HepG2 (cell line): ENCODE measurements around the gene SLC15A2. TPM values are rescaled to one million over a fixed set of nuclear protein-coding genes. Genes with fewer than 3 reads are reported as not detected.
"Not testable (repeated sequence)": the region's sequence is repeated elsewhere in the genome, so short reads cannot be mapped to it uniquely, and the experiment has no call there.

Source experiments
- ATAC-seq: fragments of 200-7000 bp; cut with Tn5 transposase; 3 replicates; pipeline ENCODE4 v1.9.1; 2020; ENCODE audit warnings: mild to moderate bottlenecking, moderate library complexity
- BruUV-seq: library from RNA; stranded (reverse); fragments of 400-500 nt; replicated peaks from 2 replicates; lab custom pipeline; 2021; lab: Mats Ljungman, UMichigan
- CTCF ChIA-PET: fragments of 300-600 bp; formaldehyde crosslinking; extraction: SDS; loops from one replicate; lab custom pipeline; 2021; ENCODE audit warnings: low total read pairs, inconsistent platforms, low intra/inter-chr PET ratio; lab: Yijun Ruan, JAX
- POLR2A ChIA-PET: fragments of 350-600 bp; sonication (Branson Sonifier 250); formaldehyde crosslinking; loops from one replicate; lab custom pipeline; 2020; ENCODE audit warnings: antibody characterized with exemption, inconsistent platforms; lab: Yijun Ruan, JAX
- DNase-seq: peaks from one replicate; pipeline ENCODE4 v3.0.0-alpha.2; 2015; ENCODE audit warnings: low spot score
- FAIRE-seq: peaks from 3 replicates; lab custom pipeline; 2011; peaks lifted over from hg19 to GRCh38; lab: Jason Lieb, UNC
- H2AFZ ChIP-seq: one replicate; pipeline ENCODE4 v1.6.1; 2011; ENCODE audit warnings: low read length, inconsistent platforms
- H3K27ac ChIP-seq: fragments of 300-600 bp; 3 replicates; pipeline ENCODE4 v1.8.0; 2011; ENCODE audit warnings: mixed run types, mild to moderate bottlenecking, mixed read lengths, low read length, inconsistent platforms; ENCODE audit not compliant: insufficient read depth; ENCODE audit errors: extremely low read length
- H3K27me3 ChIP-seq, 2 experiments: fragments of 200-600 bp in 1 of 2; 2 replicates in 1 of 2; 3 replicates in 1 of 2; pipeline versions ENCODE4 v1.6.0 to v1.8.0; 2011; ENCODE audit warnings: low read length in 2 of 2, mild to moderate bottlenecking in 2 of 2, moderate library complexity in 2 of 2, inconsistent platforms in 1 of 2; ENCODE audit not compliant: insufficient read depth in 2 of 2, control insufficient read depth in 1 of 2
- H3K36me3 ChIP-seq, 2 experiments: fragments of 200-600 bp in 1 of 2; replicated peaks in 1 of 2; 2 replicates in 1 of 2; 3 replicates in 1 of 2; pipeline versions ENCODE4 v1.5.1 to v1.8.0; 2011; ENCODE audit warnings: low read length in 2 of 2, inconsistent platforms in 1 of 2; ENCODE audit not compliant: insufficient read depth in 2 of 2, control insufficient read depth in 1 of 2
- H3K4me1 ChIP-seq: 2 replicates; pipeline ENCODE4 v1.5.1; 2012; ENCODE audit warnings: low read length, inconsistent platforms; ENCODE audit not compliant: insufficient read depth
- H3K4me2 ChIP-seq: 2 replicates; pipeline ENCODE4 v1.6.0; 2011; ENCODE audit warnings: low read depth, low read length, inconsistent platforms
- H3K4me3 ChIP-seq, 3 experiments: fragments of 200-600 bp in 1 of 3; sonication (generic), shearing (Covaris generic) in 1 of 3; replicated peaks in 1 of 3; 2 replicates each; pipeline ENCODE4 v1.5.1; 2011 to 2016; ENCODE audit warnings: low read length in 3 of 3, inconsistent platforms in 2 of 3, low read depth in 2 of 3, mild to moderate bottlenecking in 2 of 3, control low read depth in 1 of 3, mixed read lengths in 1 of 3; ENCODE audit not compliant: insufficient read depth in 1 of 3
- H3K79me2 ChIP-seq: one replicate; pipeline ENCODE4 v1.6.1; 2011; ENCODE audit warnings: low read length, inconsistent platforms; ENCODE audit not compliant: insufficient read depth
- H3K9ac ChIP-seq: 2 replicates; pipeline ENCODE4 v1.6.0; 2011; ENCODE audit warnings: mild to moderate bottlenecking, low read depth, low read length, inconsistent platforms; ENCODE audit not compliant: insufficient read depth
- H3K9me3 ChIP-seq: 2 replicates; pipeline ENCODE4 v1.5.1; 2012; ENCODE audit warnings: mild to moderate bottlenecking, low read length
- H4K20me1 ChIP-seq: 2 replicates; pipeline ENCODE4 v1.6.0; 2011; ENCODE audit warnings: inconsistent platforms, mild to moderate bottlenecking, low read length, moderate library complexity; ENCODE audit not compliant: insufficient read depth
- CBFB ChIP-seq: sonication (generic); formaldehyde crosslinking; IDR thresholded peaks from 2 replicates; pipeline ENCODE4 v1.4.0; 2020; ENCODE audit warnings: missing genetic modification reagents
- CREB1 ChIP-seq, 2 experiments: fragments of 450-650 bp in 1 of 2; IDR thresholded peaks; 2 replicates each; pipeline ENCODE4 v1.6.1; 2016 to 2017; ENCODE audit warnings: control low read depth in 1 of 2, mild to moderate bottlenecking in 1 of 2, missing compliant biosample characterization in 1 of 2, missing genetic modification characterization in 1 of 2
- ELF4 ChIP-seq: sonication (generic); formaldehyde crosslinking; IDR thresholded peaks from 2 replicates; pipeline ENCODE4 v1.5.0; 2020; ENCODE audit warnings: missing genetic modification reagents, mild to moderate bottlenecking, moderate library complexity, borderline replicate concordance
- NFE2 ChIP-seq: sonication (generic); formaldehyde crosslinking; IDR thresholded peaks from 2 replicates; pipeline ENCODE4 v1.4.0; 2020; ENCODE audit warnings: missing genetic modification reagents
- PAX8 ChIP-seq: sonication (generic); formaldehyde crosslinking; IDR thresholded peaks from 2 replicates; pipeline ENCODE4 v1.8.0; 2022; ENCODE audit warnings: mild to moderate bottlenecking, missing genetic modification reagents, borderline replicate concordance
- RAD51 ChIP-seq: fragments of 450-650 bp; IDR thresholded peaks from 2 replicates; pipeline ENCODE4 v1.6.1; 2016; ENCODE audit warnings: borderline replicate concordance
- RFX1 ChIP-seq: fragments of 450-650 bp; IDR thresholded peaks from 2 replicates; pipeline ENCODE4 v1.6.1; 2017
- STAG1 ChIP-seq: sonication (generic); formaldehyde crosslinking; IDR thresholded peaks from 2 replicates; pipeline ENCODE4 v1.4.0; 2020; ENCODE audit warnings: missing genetic modification reagents
- TAF1 ChIP-seq: sonication (generic); formaldehyde crosslinking; IDR thresholded peaks from 2 replicates; pipeline ENCODE4 v1.4.0; 2020; ENCODE audit warnings: missing genetic modification reagents
- WGBS: methylation state at CpG from one replicate; pipeline ENCODE4 v1.1.6; 2017; ENCODE audit warnings: low lambda C conversion rate; 5-methylcytosine and 5-hydroxymethylcytosine counted together
- in situ Hi-C: cut with HindIII; loops from 2 replicates; pipeline ENCODE4 v1.10.0; 2017; ENCODE audit warnings: low pct_unique_long_range_greater_than_20kb; ENCODE audit not compliant: extremely low pct_ligation_motif_present
- intact Hi-C: fragments of 100-400 bp; cut with micrococcal nuclease; formaldehyde crosslinking; loops from one replicate; pipeline ENCODE4 v1.10.0; 2022; ENCODE audit not compliant: unreplicated experiment
- polyA plus RNA-seq, 8 experiments: library from polyadenylated mRNA; depleted of rRNA in 3 of 8; stranded (reverse) in 7 of 8; unstranded in 1 of 8; fragments of >200 nt; fragmentation: Illumina TruSeq in 4 of 8; extraction: Trizol in 4 of 8; gene quantifications; 2 replicates each; pipeline versions ENCODE4 v1.2.1 to v1.2.3, GENCODE V29; 2011 to 2016; ENCODE audit warnings: low read depth in 4 of 8, missing spikeins in 1 of 8, mixed read lengths in 1 of 8; ENCODE audit not compliant: insufficient read depth in 1 of 8
- total RNA-seq, 5 experiments: library from RNA; depleted of rRNA; stranded (reverse); fragments of >200 nt; fragmentation: Illumina TruSeq; extraction: Trizol; gene quantifications; 2 replicates each; pipeline ENCODE4 v1.2.3, GENCODE V29; 2016; ENCODE audit warnings: low read depth in 1 of 5
- TF ChIP-seq, protein P1 (sequence below): sonication (generic); formaldehyde crosslinking; IDR thresholded peaks from 2 replicates; pipeline ENCODE4 v1.5.0; 2020; ENCODE audit warnings: mild to moderate bottlenecking, missing genetic modification reagents, moderate library complexity

Gene SLC15A2
- total and polyA plus RNA-seq, 2 of the 13 experiments (the other 11 are each of a cell fraction or from before 2014, with no cell fraction given) = 1.0 to 1.4 TPM

GRCh38 chr3:121844892-121845291 lies 49.3 kb upstream of the SLC15A2 start (continued):
- no peak for TF ChIP-seq ELF4 (CRISPR knock-in tag)
- no peak for TF ChIP-seq RFX1
- no peak for TF ChIP-seq TAF1 (CRISPR knock-in tag)
- TF ChIP-seq RAD51 = no peak
- TF ChIP-seq, all 625 proteins: peak for 0

GRCh38 chr3:121852256-121852655 lies 41.9 kb upstream of the SLC15A2 start:
- CTCF ChIA-PET = no interaction called here
- POLR2A ChIA-PET = no interaction called here
- no TSS peak for BruUV-seq
- no peak overlapping the region for H3K4me3 ChIP-seq
- H3K79me2 ChIP-seq = no peaks in the 10 kb centered on the region
- no peaks in the 10 kb centered on the region for H3K4me1 ChIP-seq
- WGBS = 100% methylated on average over 2 of the region's 2 CpGs
- no peak for TF ChIP-seq NFE2 (CRISPR knock-in tag)
- TF ChIP-seq CBFB = no peak
- H3K36me3 ChIP-seq = no peaks in the 10 kb centered on the region; a peak in 1 of 5 replicates
- no peak for FAIRE-seq
- no peak overlapping the region for H3K9ac ChIP-seq
- no peaks in the 10 kb centered on the region for H4K20me1 ChIP-seq
- no peak overlapping the region for H3K27ac ChIP-seq
- no peak overlapping the region for H2AFZ ChIP-seq
- no peak overlapping the region for H3K4me2 ChIP-seq
- in situ Hi-C loops (no loop called here), intact Hi-C loops (no loop called here)
- H3K9me3 ChIP-seq = no peaks in the 10 kb centered on the region
- ATAC-seq = no peak
- no peaks in the 10 kb centered on the region for H3K27me3 ChIP-seq
- DNase-seq = no peak

DNA sequence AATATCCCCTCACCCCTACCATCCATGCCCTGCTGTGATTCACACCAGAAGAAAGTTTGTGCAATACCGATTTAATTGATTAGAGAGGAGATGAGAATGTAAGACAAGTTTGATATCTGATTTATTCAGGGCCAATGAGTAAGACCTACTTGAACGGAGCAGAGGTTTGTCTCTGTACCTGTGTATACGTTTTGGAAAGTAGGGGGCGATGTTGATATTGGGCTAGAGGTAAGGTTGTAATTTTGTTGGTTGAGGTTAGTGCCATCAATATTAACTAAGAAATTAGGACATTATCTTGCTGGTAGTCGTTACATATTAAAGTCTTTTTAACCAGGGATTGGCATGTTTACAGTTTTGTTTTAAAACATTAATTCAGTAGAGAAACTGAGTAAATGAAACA lies 38.6 kb upstream of the SLC15A2 start:
- ChIA-PET CTCF (interaction anchor here (1.6 kb wide), 1 partner anchor 140 kb away, joined by 4 read pairs; no protein-coding TSS in a partner anchor), POLR2A (no interaction called here)
- no peaks in the 10 kb centered on the region for H3K4me1 ChIP-seq
- FAIRE-seq (no peak), ATAC-seq (0 out of 3 replicates have a peak, but pooled peaks have one; percentile 34), DNase-seq (peak; percentile 15)
- H3K4me3 ChIP-seq = no peak overlapping the region
- H4K20me1 ChIP-seq = no peaks in the 10 kb centered on the region
- intact Hi-C loops (loop anchor here (1.0 kb wide), 1 partner anchor 140 kb away; no protein-coding TSS in a partner anchor), in situ Hi-C loops (no loop called here)
- H3K36me3 ChIP-seq = no peaks in the 10 kb centered on the region; a peak in 1 of 5 replicates
- TF ChIP-seq CREB1 (IDR thresholded peaks at IDR 0.05) (no peak), CREB1 (CRISPR knock-in tag; IDR thresholded peaks at IDR 0.05) (no peak), STAG1 (peak; percentile 59), PAX8 (CRISPR knock-in tag) (no peak)
- TF ChIP-seq, protein P1, sequence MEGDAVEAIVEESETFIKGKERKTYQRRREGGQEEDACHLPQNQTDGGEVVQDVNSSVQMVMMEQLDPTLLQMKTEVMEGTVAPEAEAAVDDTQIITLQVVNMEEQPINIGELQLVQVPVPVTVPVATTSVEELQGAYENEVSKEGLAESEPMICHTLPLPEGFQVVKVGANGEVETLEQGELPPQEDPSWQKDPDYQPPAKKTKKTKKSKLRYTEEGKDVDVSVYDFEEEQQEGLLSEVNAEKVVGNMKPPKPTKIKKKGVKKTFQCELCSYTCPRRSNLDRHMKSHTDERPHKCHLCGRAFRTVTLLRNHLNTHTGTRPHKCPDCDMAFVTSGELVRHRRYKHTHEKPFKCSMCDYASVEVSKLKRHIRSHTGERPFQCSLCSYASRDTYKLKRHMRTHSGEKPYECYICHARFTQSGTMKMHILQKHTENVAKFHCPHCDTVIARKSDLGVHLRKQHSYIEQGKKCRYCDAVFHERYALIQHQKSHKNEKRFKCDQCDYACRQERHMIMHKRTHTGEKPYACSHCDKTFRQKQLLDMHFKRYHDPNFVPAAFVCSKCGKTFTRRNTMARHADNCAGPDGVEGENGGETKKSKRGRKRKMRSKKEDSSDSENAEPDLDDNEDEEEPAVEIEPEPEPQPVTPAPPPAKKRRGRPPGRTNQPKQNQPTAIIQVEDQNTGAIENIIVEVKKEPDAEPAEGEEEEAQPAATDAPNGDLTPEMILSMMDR (CRISPR knock-in tag) = peak; percentile 57
- no peaks in the 10 kb centered on the region for H3K79me2 ChIP-seq
- H2AFZ ChIP-seq = no peak overlapping the region
- H3K4me2 ChIP-seq = no peak overlapping the region
- no TSS peak for BruUV-seq
- 71% methylated on average over 5 of the region's 5 CpGs for WGBS
- H3K27ac ChIP-seq = no peak overlapping the region
- no peaks in the 10 kb centered on the region for H3K9me3 ChIP-seq
- H3K27me3 ChIP-seq = no peaks in the 10 kb centered on the region
- H3K9ac ChIP-seq = no peak overlapping the region

DNA sequence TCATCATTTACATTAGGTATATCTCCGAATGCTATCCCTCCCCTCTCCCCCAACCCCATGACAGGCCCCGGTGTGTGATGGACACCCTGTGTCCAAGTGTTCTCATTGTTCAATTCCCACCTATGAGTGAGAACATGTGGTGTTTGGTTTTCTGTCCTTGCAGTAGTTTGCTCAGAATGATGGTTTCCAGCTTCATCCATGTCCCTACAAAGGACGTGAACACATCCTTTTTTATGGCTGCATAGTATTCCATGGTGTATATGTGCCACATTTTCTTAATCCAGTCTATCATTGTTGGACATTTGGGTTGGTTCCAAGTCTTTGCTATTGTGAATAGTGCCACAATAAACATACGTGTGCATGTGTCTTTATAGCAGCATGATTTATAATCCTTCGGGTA lies 36.4 kb upstream of the SLC15A2 start:
- H3K4me2 ChIP-seq, H3K9ac ChIP-seq, H3K4me3 ChIP-seq, H4K20me1 ChIP-seq, BruUV-seq, POLR2A ChIA-PET, H3K4me1 ChIP-seq, H3K36me3 ChIP-seq, H3K27me3 ChIP-seq, in situ Hi-C loops, H3K79me2 ChIP-seq, FAIRE-seq, intact Hi-C loops, H2AFZ ChIP-seq, ATAC-seq, DNase-seq, H3K27ac ChIP-seq, H3K9me3 ChIP-seq, CTCF ChIA-PET: not testable (repeated sequence)
- 89% methylated on average over 3 of the region's 5 CpGs for WGBS
